HFF-Myc (cell line): Measurements from ENCODE around the gene TPX2.

ENCODE experiments used
- DNase-seq: peaks from one replicate; pipeline ENCODE4 v3.0.0-alpha.2; 2011; ENCODE audit warnings: low read depth; ENCODE audit errors: extremely low read depth
- H3K4me3 ChIP-seq: replicated peaks from 2 replicates; pipeline ENCODE4 v1.5.1; 2011; ENCODE audit warnings: low read depth, mild to moderate bottlenecking, control low read depth, low read length
- TF ChIP-seq, protein P1 (sequence below): IDR thresholded peaks from 2 replicates; pipeline ENCODE4 v1.5.1; 2012; ENCODE audit warnings: mild to moderate bottlenecking, low read depth, low read length, control low read depth; ENCODE audit errors: missing control alignments

The TPX2 gene

DNA sequence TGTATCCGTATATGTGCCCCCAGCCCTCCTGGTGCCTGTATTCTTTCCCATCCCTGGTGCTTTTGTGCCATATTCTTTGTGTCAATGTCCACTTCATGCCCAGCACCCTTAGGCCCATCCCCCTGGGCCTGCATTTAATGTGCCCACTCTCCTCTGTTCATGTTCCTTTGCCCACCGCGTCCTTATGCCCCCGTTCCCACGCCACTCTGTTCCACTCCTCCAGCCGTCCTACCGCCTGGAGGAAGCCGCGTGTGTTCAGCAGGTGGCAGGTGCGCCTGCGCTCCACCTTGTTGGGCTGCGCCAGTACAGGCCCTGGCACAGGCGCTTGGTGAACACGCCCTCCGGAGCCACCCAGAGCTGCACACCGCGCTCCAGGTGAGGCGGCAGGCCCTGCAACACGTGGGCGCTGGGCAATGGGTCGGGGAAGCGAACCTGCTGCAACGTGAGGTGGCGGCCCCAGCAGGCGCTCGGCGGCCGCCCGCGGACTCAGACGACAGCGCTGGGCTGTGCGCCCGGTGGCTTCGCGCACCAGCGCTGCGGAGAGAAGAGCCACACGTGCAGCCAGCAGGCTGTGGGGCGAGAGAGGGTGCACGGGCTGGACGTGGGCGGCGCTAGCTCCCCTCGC is 110.3 kb downstream of the TPX2 start:
- H3K4me3 ChIP-seq, result no peak overlapping the region
- DNase-seq, result no peak
- TF ChIP-seq, protein P1, sequence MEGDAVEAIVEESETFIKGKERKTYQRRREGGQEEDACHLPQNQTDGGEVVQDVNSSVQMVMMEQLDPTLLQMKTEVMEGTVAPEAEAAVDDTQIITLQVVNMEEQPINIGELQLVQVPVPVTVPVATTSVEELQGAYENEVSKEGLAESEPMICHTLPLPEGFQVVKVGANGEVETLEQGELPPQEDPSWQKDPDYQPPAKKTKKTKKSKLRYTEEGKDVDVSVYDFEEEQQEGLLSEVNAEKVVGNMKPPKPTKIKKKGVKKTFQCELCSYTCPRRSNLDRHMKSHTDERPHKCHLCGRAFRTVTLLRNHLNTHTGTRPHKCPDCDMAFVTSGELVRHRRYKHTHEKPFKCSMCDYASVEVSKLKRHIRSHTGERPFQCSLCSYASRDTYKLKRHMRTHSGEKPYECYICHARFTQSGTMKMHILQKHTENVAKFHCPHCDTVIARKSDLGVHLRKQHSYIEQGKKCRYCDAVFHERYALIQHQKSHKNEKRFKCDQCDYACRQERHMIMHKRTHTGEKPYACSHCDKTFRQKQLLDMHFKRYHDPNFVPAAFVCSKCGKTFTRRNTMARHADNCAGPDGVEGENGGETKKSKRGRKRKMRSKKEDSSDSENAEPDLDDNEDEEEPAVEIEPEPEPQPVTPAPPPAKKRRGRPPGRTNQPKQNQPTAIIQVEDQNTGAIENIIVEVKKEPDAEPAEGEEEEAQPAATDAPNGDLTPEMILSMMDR, result no peak
